GM19238 (cell line): Measurements from ENCODE around the gene KPRP.

Source experiments
- DNase-seq: peaks from one replicate; pipeline ENCODE4 v3.0.0; 2011; ENCODE audit warnings: low spot score; ENCODE audit not compliant: insufficient read length

KPRP gene

GRCh38 chr1:152770411-152770810 lies 12.6 kb downstream of the KPRP start:
- no peak for DNase-seq

GRCh38 chr1:152774875-152775274 lies 17.1 kb downstream of the KPRP start, which contains the start of gene LCE1F:
Gene LCE1F (plus strand): TSS chr1:152775140. CDS start chr1:152776372, 1,232 bp downstream.
- no peak for DNase-seq

GRCh38 chr1:152776361-152776760 lies 18.5 kb downstream of the KPRP start:
- DNase-seq = no peak

- no peak for DNase-seq
Observed at GRCh38 chr1:152777510-152778137, 19.8 kb downstream of the KPRP start.

- no peak for DNase-seq
Observed at GRCh38 chr1:152783095-152783494, 25.3 kb downstream of the KPRP start.

GRCh38 chr1:152786077-152786476 lies 28.3 kb downstream of the KPRP start, which contains the start of gene LCE1E:
Gene LCE1E (plus strand): TSS chr1:152786257. CDS start chr1:152787300, 1,043 bp downstream.
- no peak for DNase-seq

GRCh38 chr1:152795686-152796085 lies 37.9 kb downstream of the KPRP start:
- DNase-seq = no peak

- no peak for DNase-seq
Observed at GRCh38 chr1:152796421-152796820, 38.6 kb downstream of the KPRP start, which contains the start of gene LCE1D. Gene LCE1D (plus strand): TSS chr1:152796721. CDS start chr1:152797795, 1,074 bp downstream.

GRCh38 chr1:152801333-152801732 lies 43.5 kb downstream of the KPRP start:
- DNase-seq = no peak

GRCh38 chr1:152806576-152806975 lies 48.8 kb downstream of the KPRP start, which contains the start of gene LCE1C:
Gene LCE1C (minus strand): TSS chr1:152806651. CDS start chr1:152805478, 1,173 bp downstream.
- DNase-seq = no peak

GRCh38 chr1:152811050-152811449 lies 53.2 kb downstream of the KPRP start:
- no peak for DNase-seq
